DMS53 treated with DMSO at 0.1 percent for 48 hours (cell line): ENCODE results near the gene DAPP1.
"Not testable (repeated sequence)": the region's sequence is repeated elsewhere in the genome, so short reads cannot be mapped to it uniquely, and the experiment has no call there.

Experiments
- DNase-seq: peaks from one replicate; lab custom pipeline; 2025; ENCODE audit not compliant: unreplicated experiment; lab: John Stamatoyannopoulos, UW

DAPP1 gene, protein sequence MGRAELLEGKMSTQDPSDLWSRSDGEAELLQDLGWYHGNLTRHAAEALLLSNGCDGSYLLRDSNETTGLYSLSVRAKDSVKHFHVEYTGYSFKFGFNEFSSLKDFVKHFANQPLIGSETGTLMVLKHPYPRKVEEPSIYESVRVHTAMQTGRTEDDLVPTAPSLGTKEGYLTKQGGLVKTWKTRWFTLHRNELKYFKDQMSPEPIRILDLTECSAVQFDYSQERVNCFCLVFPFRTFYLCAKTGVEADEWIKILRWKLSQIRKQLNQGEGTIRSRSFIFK

DNA sequence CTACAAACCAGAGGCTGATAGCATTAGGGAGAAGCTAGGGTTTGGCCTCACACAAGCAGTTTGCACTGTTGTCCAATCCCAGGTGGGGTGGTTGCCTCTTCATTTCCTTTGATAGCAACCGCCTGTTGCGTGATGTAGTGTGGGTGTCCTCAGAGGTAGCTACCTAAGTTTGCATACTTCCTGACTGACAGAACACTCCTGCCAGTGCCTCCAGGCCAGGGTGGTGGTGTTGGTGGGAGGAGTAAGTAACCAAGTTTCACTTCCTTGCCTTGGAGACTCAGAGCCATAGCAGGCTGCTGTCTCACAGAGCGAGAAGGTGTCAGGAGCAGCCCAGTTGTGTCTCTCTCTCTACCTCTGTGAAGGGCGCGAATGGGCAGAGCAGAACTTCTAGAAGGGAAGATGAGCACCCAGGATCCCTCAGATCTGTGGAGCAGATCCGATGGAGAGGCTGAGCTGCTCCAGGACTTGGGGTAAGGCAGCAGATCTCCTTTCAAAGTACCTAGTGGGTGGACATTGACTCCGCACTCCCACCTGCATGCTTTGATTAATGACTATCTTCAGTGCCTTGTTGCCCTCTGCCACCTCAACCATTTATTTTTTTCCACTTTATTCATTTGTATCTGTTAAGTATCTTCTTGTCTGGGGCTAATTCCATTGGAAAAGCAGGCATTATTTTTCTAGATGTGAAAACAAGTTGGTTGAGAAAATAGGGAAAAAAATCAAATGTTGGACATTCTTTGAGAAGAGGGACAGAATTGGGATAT lies at the start of gene DAPP1:
DAPP1 (plus strand) TSS at position 283 of the 764 bp plus-strand sequence; CDS start at position 370, 87 bp downstream.
- no peak for DNase-seq

DNA sequence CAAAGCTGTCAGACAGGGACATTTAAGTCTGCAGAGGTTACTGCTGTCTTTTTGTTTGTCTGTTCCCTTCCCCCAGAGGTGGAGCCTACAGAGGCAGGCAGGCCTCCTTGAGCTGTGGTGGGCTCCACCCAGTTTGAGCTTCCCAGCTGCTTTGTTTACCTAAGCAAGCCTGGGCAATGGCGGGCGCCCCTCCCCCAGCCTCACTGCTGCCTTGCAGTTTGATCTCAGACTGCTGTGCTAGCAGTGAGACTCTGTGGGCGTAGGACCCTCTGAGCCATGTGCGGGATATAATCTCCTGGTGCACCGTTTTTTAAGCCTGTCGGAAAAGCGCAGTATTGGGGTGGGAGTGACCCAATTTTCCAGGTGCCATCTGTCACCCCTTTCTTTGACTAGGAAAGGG lies 45.8 kb upstream of the DAPP1 start:
- DNase-seq, result not testable (repeated sequence)

DNA sequence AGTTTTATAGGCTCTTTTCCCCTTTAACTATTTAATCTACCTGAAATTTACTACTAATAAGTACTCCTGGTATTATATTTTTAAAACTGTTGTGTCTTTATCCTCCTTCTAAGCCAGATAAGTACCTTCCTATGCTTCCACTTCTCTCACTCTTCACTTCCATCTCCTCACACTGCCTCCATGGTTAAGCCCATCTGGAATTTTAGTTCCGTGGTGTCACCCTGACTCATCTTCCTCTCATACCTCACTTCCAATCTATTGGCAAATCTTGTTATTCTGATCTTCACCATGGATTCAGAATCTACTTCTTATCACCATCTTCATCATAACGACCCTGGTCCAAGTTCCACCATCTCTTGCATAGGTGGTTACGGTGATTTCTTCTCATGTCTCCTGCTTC lies 32.7 kb upstream of the DAPP1 start:
- no peak for DNase-seq

GRCh38 chr4:99784842-99785241 lies 31.8 kb upstream of the DAPP1 start:
- no peak for DNase-seq

GRCh38 chr4:99790796-99791617 lies 25.6 kb upstream of the DAPP1 start:
- DNase-seq, result peak; percentile 90

DNA sequence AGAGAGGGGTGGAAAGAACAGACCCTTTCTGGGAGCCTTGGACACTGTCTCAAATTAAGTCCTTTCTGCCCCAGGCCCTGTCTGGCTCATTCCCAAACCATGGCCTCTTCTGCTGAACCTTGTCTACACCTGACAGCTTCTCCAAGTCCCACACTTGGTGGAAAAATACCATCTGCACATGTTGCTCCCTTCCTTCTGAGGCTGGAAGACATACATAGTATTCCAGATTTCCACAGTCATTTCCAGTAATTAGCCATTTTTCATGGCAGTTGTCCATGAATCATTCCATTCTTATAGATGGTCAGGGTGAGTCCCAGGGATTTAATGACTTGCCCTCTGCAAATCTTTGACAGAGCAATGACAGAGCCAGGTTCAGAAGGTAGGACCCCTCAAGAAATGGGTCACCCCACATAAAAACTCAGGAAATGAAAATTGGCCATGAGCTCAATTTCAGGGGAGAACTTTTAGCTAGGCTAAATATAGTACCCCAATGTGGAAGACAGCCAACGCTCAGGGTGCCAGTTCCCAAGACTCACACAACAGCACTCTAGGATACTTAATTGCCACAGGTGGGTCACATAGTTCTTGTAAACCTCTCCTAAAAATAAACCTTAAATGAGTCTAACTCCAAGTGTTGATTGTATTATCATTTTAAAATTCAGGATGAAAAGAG lies 16.2 kb upstream of the DAPP1 start:
- no peak for DNase-seq

DNA sequence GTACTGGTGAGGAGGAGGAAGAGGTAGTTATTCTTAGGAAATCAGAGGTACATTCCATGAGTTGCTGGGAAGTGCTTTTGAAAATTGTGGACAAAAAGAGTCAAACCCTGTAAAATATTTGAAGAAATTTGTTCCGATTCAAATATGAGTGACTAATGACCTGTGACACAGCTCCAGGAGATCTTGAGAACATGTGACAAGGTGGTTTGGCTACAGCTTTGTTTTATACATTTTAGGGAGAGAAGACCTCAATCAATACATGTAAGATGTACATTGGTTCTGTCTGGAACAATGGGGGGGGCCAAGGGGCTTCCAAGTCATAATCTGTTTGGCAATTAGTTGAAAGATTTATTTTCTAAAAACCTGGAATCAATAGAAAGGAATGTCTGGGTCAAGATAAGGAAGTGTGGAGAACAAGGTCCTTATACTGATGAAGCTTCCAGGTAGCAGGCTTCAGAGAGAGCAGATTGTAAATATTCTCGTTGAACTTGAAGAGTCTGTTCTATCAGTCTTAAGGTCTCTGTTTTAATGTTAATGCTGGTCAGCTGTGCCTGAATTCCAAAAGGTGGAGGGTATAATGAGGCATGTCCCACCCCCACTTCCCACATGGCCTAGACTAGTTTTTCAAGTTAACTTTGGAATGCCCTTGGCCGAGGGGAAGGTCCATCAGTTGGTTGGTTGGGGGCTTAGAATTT lies 15.5 kb upstream of the DAPP1 start:
- DNase-seq, result no peak

- no peak for DNase-seq
These were observed 13.0 kb upstream of the DAPP1 start for GRCh38 chr4:99803566-99804101.

- no peak for DNase-seq
These were observed 10.1 kb upstream of the DAPP1 start for GRCh38 chr4:99806545-99806944.

GRCh38 chr4:99807666-99808065 lies 9.0 kb upstream of the DAPP1 start:
- no peak for DNase-seq

- peak; percentile 73 for DNase-seq
These were observed 8.3 kb upstream of the DAPP1 start for GRCh38 chr4:99808260-99808857.

GRCh38 chr4:99809326-99809725 lies 7.3 kb upstream of the DAPP1 start:
- no peak for DNase-seq

DNA sequence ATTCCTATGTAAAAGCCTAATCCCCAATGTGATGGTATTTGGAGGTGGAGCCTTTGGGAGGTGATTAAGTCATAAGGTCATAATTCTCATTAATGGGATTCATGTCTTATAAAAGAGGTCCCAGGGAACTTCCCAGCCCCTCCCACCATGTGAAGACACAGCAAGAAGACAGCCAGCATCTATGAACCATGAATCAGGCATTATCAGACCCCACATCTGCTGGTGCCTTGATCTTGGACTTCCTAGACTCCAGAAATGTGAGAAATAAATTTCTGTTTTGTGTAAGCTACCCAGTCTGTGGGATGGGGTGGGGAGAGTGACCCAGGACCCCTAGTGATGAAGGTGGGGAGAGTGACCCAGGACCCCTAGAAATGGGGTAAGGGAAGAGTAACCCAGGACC lies 6.1 kb upstream of the DAPP1 start:
- no peak for DNase-seq

- no peak for DNase-seq
These were observed 5.5 kb upstream of the DAPP1 start for GRCh38 chr4:99811117-99811516.

- peak; percentile 35 for DNase-seq
These were observed 4.8 kb upstream of the DAPP1 start for GRCh38 chr4:99811850-99812249.

GRCh38 chr4:99815597-99816011 lies 1.0 kb upstream of the DAPP1 start:
- DNase-seq, result peak; percentile 96

DNA sequence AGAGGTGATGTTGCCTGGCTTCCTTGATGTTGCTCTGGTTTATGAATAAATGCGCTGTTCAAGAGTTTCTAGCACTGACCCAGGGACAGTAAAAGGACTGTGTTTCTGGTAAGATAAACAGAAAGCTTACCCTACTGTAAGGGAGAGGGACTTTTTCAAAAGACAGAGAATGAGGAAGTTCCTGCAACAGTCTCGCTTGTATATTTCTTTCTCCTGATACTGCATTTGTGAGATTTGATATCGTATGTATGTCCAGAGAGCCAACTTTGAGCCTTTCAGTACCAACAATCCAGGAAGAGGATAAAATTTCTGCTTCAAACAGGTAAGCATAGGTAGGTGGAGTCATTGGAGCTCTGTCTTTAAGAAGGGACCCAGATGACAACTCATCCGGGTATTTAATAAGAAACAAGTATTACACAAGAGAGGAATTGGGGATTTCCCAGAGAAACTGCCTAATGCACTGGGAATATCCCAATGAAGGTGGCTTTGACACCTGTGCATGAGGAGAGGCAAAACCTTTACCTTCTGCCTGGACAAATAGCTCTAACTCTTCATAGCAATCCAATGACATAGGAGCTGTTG lies 773 bp downstream of the DAPP1 start:
- no peak for DNase-seq

- no peak for DNase-seq
These were observed 2.0 kb downstream of the DAPP1 start for GRCh38 chr4:99818661-99819060.

DNA sequence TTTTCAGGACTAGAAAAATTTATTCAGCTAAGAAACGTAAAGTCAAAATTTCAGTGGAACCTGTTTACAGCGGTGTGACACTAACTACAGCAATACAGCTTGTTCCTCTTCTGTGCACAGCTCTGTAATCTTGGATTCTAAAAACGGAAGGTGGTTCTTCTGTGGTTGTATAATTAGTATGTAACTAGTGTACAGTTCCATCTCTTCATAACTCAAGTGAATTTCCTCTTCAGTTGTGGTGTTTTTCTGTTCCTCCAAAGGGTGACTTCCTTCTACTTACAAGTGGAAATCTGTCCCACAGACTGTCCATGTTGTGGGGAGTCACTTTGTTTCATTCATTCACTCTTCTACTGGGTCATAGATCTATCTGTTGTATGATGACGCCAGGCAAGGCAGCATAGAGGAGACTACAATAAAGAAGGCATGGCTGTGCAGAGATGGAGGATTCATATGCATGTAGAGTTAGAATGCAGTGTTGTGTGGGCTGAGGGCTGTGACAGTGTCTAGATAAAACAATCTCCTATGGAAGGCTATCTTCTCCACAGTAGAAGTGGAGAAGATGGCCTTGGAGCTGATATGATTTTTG lies 5.4 kb downstream of the DAPP1 start:
- DNase-seq, result no peak
